GM21526 (cell line): ENCODE measurements around the gene TIPIN.
"Not testable (repeated sequence)": the region's sequence is repeated elsewhere in the genome, so short reads cannot be mapped to it uniquely, and the experiment has no call there.

Experiments used
- ATAC-seq: cut with Tn5 transposase; IDR thresholded peaks from one replicate; pipeline ENCODE4 v1.9.1; 2021; ENCODE audit warnings: moderate library complexity; ENCODE audit not compliant: unreplicated experiment, low FRiP score

The TIPIN gene, protein sequence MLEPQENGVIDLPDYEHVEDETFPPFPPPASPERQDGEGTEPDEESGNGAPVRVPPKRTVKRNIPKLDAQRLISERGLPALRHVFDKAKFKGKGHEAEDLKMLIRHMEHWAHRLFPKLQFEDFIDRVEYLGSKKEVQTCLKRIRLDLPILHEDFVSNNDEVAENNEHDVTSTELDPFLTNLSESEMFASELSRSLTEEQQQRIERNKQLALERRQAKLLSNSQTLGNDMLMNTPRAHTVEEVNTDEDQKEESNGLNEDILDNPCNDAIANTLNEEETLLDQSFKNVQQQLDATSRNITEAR

DNA sequence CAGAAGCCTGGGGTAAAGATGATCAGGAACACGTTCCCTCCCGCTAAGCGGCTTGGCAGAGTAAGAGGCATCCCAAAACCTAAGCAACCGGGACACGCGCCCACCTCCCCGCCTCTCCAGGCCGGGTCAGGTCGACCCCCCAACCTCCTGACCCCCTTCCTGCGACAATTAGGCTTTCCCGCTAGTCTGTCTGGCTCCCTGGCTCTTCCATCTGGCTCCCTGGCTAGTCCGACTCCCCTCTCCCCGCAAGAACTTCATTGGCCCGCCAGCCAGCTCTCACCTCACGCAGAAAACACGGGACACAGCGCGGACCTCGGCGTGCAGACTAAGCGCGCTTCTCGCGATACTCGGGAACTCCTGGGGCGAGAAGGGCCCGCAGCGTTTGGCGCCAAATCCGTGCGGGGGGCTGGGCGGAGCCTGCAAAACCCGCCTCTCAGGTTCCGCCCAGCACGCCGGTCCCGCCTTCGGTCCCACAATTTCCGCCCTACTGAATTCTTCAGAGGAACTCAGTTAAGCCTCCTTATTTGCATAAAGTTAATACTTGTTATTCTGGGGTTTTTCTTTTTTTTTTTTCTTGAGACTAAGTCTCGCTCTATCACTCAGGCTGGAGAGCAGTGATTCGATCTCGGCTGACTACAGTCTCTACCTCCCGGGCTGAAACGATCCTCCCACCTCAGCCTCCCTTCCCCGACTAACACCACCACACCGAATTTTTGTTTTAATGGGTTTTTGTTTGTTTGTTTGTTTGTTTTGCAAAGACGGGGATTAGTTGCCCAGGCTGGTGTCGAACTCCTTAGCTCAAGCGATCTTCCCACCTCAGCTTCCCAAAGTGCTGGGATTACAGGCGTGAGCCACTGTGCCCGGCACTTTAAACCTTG is at the start of gene TIPIN:
Gene TIPIN, minus strand, starts transcription at position 327 of the 878 bp plus-strand sequence. CDS start 3,738 bp downstream, outside the sequence.
- peak; percentile 84 for ATAC-seq

GRCh38 chr15:66405615-66406014 is 49.1 kb upstream of the TIPIN start:
- ATAC-seq = no peak

GRCh38 chr15:66405007-66405406 is 48.5 kb upstream of the TIPIN start:
- ATAC-seq = no peak

- no peak for ATAC-seq
Observed at GRCh38 chr15:66404532-66404931, 48.0 kb upstream of the TIPIN start.

GRCh38 chr15:66404122-66404521 is 47.6 kb upstream of the TIPIN start:
- ATAC-seq = no peak

DNA sequence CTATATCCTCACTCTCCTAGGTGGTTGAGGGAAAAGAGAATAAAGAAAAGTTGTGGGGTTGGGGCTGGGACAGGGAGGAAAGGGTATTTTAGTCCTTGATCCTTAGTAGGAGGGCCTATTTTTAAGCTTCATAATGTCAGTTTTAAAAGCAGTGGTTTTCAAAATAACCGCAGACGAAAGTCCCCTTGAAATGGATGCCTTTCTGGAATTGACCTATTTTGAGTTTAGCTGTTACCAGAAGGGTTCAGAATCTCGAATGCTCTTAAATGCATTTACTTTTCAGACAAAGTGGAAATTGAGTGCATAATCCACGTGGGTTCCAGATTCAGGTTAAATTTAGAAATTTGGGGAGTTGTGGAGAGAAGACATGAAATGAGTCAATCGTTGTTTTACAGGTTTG is 46.8 kb upstream of the TIPIN start:
- ATAC-seq = no peak

DNA sequence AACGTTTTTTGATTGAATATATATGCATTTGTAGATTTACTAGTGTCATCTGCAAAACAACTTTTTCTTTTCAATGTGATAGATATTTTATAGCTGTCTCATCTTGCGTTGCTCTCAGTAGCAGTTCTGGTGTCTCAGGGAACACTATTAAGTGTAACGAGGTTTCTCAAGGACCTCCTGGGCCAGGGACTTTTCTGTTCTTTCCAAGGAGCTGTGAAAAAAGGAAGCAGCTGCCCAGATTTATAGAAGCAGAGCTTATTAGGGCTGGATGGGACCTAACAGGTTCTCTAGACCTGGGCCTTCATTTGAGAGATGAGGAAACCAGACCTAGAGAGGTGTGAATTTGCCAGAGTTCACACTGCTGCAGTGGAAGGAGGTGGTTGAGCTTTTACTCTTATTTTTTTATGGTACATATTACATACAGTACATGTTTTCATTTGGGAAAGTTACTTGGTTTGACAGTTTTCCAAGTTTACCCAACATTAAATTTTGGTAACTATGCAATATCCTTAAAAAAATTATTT is 46.3 kb upstream of the TIPIN start:
- ATAC-seq = no peak

DNA sequence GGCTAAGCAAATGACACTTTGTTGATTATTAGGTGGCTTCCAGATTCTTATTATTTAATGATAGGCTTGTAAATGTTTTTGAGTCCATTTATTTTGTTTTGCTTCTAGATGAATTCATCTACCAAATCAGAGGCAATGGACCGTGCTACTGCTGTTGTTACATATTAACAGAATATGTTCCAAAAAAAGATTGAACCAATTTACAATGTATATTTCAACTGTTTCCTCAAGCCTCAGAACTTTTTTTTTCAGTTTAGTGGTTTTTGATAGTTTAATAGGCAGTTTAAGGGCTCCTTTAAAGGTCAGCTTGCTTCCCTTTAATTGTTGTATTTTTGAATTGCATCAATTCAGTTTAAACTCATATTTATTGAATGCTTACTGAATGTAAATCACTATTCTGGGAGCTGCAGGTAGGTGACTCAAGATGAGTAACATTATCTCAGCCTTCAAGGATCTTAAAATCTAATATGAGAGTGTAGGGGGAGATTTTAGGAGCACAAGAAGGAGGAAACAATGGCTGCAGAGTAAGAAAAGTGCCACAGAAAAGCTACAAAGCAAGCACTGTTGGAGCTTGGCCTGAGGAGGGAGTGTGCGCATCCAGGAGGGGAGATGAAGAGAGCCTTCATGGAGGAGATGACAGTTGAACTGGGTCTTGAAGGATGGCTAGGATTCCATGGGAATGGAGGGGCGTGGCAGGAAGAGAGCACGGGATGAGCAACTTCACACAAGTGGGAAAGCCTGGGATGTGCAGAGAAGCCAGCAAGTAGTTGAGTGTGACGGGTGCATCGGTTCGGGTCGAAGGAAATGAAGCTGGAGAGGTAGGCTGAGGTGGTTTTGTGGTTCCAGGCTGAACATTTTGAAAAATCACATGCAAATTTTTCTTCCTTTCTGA is 44.9 kb upstream of the TIPIN start:
- no peak for ATAC-seq

DNA sequence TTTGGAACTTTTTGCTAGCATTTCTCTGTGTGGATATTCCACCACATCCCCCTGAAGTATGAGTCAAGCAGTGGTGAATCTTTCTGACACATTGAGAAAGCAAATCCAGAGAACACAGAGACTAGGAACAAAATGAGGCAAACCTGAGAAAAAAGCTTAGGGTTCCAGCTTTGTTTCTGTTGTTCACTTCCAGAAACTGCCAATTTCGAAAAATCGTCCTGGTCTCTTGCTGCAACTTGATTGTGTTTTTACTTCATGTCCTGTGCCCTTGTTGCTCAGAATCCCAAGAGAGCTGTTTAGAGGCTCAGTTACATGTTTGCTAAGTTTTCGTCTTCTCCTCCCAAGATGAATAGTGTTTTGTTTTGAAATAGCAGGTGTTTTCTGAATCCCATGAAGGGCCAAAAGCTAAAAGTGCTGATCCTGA is 43.9 kb upstream of the TIPIN start:
- no peak for ATAC-seq

GRCh38 chr15:66399276-66399675 is 42.8 kb upstream of the TIPIN start:
- no peak for ATAC-seq

DNA sequence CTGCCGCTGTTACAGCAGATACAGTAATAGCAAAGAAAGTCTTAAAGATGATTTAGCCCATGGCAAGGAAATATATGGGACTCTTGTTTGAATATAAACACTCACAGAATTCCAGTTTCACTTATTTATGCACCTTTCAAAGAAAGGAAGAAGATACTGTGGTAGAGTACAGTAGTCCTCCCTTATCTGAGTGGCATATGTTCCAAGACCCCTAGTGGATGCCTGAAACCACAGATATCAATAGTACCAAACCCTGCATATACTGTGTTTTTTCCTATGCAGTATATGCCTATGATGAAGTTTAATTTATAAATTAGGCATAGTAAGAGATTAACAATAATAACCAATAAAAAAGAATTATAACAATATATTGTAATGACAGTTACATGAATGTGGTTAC is 38.4 kb upstream of the TIPIN start:
- ATAC-seq = no peak

GRCh38 chr15:66394472-66394871 is 38.0 kb upstream of the TIPIN start:
- no peak for ATAC-seq

DNA sequence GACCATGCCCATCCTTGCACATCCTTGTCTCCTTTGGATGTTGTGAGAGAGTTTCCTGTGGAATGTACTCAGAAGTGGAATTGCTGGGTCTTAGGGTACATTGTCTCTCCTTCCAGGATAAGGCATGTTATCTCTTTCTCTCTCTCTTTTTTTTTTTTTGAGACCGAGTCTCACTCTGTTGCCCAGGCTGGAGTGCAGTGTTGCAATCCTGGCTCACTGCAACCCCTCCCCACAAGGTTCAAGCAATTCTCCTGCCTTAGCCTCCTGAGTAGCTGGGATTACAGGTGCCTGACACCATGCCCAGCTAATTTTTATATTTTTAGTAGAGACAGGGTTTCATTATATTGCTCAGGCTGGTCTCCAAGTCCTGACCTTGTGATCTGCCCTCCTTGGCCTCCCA is 36.6 kb upstream of the TIPIN start:
- ATAC-seq = not testable (repeated sequence)

- no peak for ATAC-seq
Observed at GRCh38 chr15:66390678-66391077, 34.2 kb upstream of the TIPIN start.

GRCh38 chr15:66389859-66390381 is 33.4 kb upstream of the TIPIN start:
- no peak for ATAC-seq

GRCh38 chr15:66389098-66389858 is 32.8 kb upstream of the TIPIN start:
- no peak for ATAC-seq

GRCh38 chr15:66388576-66388975 is 32.1 kb upstream of the TIPIN start:
- no peak for ATAC-seq

DNA sequence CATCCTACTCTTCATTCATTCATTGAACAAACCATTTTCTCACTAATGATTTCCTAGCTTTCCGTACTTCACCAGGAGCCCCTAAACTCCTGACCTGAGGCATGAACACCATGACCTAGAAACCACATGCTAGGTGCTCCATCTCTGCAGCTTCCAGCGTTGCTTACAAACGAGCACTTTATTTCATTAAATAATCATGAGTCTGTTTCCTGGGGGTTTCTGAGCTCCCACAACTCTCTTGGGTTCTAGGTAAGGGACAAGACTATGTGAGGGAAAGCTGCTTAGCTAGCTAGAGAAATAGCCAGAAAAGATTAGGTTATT is 31.5 kb upstream of the TIPIN start:
- ATAC-seq = no peak

DNA sequence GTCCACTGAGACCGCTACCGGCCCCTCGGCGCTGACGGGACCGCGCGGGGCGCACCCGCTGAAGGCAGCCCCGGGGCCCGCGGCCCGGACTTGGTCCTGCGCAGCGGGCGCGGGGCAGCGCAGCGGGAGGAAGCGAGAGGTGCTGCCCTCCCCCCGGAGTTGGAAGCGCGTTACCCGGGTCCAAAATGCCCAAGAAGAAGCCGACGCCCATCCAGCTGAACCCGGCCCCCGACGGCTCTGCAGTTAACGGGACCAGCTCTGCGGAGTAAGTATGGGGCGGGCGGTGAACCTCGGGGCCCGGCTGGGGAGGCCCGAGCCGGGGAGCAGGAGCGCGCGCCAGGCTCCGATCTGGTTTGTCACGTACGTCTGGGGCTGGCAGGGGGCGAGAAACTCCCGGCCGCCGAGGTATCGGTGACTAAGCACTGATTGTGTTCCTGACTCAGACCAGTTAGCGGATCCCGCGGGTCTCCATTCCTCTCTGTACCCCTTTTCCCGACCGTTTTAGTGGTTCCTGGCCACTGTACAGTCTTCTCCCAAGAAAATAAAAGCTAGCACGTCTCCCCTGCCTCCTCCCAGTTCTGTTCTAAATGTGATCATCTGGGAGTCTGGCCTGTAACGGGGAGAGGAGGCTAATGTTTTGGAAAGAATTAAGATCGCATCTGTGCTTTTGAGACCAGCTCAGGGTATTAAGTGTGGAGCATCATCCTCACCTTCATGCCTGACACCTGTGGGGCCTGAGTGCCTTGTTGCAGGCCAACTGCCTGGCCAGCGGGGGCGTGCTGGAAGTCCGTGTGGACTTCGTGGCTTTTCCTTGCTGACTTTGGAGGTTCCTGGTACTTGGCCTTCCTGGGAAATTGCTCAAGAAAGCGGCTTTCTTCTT is 30.9 kb upstream of the TIPIN start:
- no peak for ATAC-seq
